ENCODE data around the gene FNDC3B.

The FNDC3B gene

DNA sequence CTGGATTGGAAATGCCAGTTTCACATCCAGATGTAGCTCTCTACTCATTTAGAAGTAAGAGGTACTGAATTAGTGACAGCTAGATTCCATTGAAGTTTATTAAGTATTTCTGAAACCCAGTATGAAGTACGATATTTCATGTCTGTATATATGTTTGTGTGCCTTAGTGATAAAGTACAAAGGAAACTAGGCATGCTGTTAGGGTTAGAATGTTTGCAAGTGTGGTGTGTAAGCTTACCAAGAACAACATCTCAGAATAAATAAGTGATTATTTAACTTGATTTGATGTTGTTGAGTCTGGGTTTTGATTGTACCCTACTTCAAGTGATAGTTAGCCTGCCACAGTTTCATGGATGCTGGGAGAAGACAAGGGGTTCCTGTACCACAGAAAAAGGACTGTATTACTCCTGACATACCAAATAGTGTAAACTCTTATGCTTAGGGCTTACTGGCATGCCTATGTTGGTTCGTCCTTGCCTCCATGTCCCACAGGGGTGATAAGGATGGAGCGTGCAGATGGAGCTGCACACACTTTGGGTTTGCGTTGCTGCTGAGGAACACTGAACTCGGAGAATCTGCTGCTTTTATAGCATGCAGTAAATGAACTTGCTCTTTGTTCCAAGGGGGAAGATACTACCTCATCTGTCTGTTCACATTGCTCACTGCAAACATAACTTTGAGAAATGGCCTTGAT lies 43.6 kb downstream of the FNDC3B start:
- WGBS (ENCODE audit: insufficient coverage), result 100% methylated on average over 5 of the region's 5 CpGs
- peaks cover 0 to 21% (median 10%) of the 10 kb centered on the region in 4 experiments for H3K4me1 ChIP-seq (ENCODE audit: control extremely low read depth in 1 of 4, control insufficient read depth in 4 of 4, insufficient read depth in 4 of 4, low read length in 3 of 4)
- no peak for DNase-seq
- H3K27me3 ChIP-seq (replicated peaks in 2 of 5; ENCODE audit: control insufficient read depth in 4 of 5, insufficient read depth in 5 of 5, low read length in 4 of 5), result no peaks in the 10 kb centered on the region
- H3K4me3 ChIP-seq (ENCODE audit: control insufficient read depth in 1 of 7, extremely low read depth in 1 of 7, insufficient read depth in 4 of 7, low read depth in 2 of 7, low read length in 6 of 7), result no peak overlapping the region
- H3K36me3 ChIP-seq (ENCODE audit: control insufficient read depth in 4 of 4, insufficient read depth in 4 of 4, low read length in 3 of 4), result peaks cover 2 to 29% (median 4%) of the 10 kb centered on the region in 4 experiments
- ChIA-PET CTCF (interaction anchor here (1.8 kb wide), 1 partner anchor 18 kb away, joined by 4 read pairs; no protein-coding TSS in a partner anchor), POLR2A (interaction anchor here (0.6 to 0.7 kb wide), 2 partner anchors 169 to 1240 kb away, joined by 3 read pairs; no protein-coding TSS in a partner anchor)
- no peaks in the 10 kb centered on the region for H3K9me3 ChIP-seq (ENCODE audit: control extremely low read depth in 1 of 5, control insufficient read depth in 4 of 5, insufficient read depth in 2 of 5, low read depth in 1 of 5, low read length in 4 of 5)
- no peak overlapping the region for H3K27ac ChIP-seq (ENCODE audit: insufficient read depth in 1 of 2, low read depth in 1 of 2, low read length in 2 of 2, poor library complexity in 1 of 2, severe bottlenecking in 2 of 2)

DNA sequence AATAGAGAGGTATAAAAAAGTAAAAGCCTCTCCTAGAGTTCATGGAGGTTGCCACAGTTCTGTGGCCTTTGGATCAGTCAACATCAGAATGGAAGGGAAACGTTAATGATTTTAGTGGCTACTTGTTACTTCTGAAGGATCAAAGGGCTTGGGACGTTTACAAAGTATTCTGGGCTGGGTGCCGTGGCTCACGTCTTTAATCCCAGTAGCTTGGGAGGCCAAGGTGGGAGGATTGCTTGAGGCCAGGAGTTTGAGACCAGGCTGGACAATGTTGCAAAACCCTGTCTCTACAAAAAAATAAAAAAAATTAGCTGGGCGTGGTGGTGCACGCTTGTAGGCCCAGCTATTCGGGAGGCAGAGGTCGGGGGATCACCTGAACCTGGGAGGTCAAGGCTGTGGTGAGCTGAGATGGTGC lies 44.6 kb downstream of the FNDC3B start:
- Histone ChIP-seq H3K36me3 (ENCODE audit: control insufficient read depth in 4 of 4, insufficient read depth in 4 of 4, low read length in 3 of 4) (peaks cover 2 to 21% (median 4%) of the 10 kb centered on the region in 4 experiments), H3K27ac (ENCODE audit: insufficient read depth in 1 of 2, low read depth in 1 of 2, low read length in 2 of 2, poor library complexity in 1 of 2, severe bottlenecking in 2 of 2) (no peak overlapping the region), H3K9me3 (ENCODE audit: control extremely low read depth in 1 of 5, control insufficient read depth in 4 of 5, insufficient read depth in 2 of 5, low read depth in 1 of 5, low read length in 4 of 5) (no peaks in the 10 kb centered on the region), H3K27me3 (replicated peaks in 2 of 5; ENCODE audit: control insufficient read depth in 4 of 5, insufficient read depth in 5 of 5, low read length in 4 of 5) (no peaks in the 10 kb centered on the region), H3K4me1 (ENCODE audit: control extremely low read depth in 1 of 4, control insufficient read depth in 4 of 4, insufficient read depth in 4 of 4, low read length in 3 of 4) (peaks cover 0 to 20% (median 14%) of the 10 kb centered on the region in 4 experiments), H3K4me3 (ENCODE audit: control insufficient read depth in 1 of 7, extremely low read depth in 1 of 7, insufficient read depth in 4 of 7, low read depth in 2 of 7, low read length in 6 of 7) (no peak overlapping the region)
- ChIA-PET POLR2A (interaction anchor here (0.7 kb wide), 1 partner anchor 1241 kb away, joined by 3 read pairs; no protein-coding TSS in a partner anchor), CTCF (no interaction called here)
- WGBS (ENCODE audit: insufficient coverage), result 98% methylated on average over 8 of the region's 8 CpGs
- DNase-seq, result no peak

DNA sequence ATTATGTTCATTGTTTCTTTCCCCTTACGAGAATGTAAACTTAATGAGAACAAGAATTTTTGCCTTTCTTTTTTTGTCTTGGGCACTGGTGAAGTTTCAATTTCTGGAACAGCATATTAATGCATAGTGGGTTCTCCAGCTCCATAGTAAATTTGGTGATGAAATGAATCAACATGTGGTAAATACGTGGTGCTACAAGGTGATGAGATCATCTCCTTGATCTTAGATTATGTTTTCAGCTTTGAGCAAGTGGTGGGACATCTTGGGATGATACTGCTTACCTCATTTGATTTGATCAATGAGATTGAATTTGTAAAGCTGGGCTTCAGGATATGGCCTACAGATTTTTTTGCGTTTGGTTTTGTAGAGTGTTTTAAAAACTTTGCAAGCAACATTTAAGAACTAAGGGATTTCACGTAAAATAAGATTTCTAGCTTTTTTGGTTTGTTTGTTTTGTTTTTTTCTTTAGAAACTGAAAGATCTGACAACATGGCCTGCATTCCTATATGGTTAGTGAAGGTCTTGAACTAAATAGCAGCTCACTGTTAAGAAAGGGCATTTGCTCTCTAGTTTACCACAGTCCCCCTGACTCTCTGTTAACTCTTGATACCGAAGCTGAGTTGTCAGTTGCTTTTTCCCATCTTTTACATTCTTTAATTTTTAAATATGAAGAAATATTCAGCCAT lies 45.6 kb downstream of the FNDC3B start:
- no peak for DNase-seq
- 100% methylated on average over 3 of the region's 5 CpGs for WGBS (ENCODE audit: insufficient coverage)
- H3K36me3 ChIP-seq (ENCODE audit: control insufficient read depth in 4 of 4, insufficient read depth in 4 of 4, low read length in 3 of 4), result peaks cover 2 to 20% (median 4%) of the 10 kb centered on the region in 4 experiments
- no peak overlapping the region for H3K4me3 ChIP-seq (ENCODE audit: control insufficient read depth in 1 of 7, extremely low read depth in 1 of 7, insufficient read depth in 4 of 7, low read depth in 2 of 7, low read length in 6 of 7)
- H3K27ac ChIP-seq (ENCODE audit: insufficient read depth in 1 of 2, low read depth in 1 of 2, low read length in 2 of 2, poor library complexity in 1 of 2, severe bottlenecking in 2 of 2), result no peak overlapping the region
- H3K9me3 ChIP-seq (ENCODE audit: control extremely low read depth in 1 of 5, control insufficient read depth in 4 of 5, insufficient read depth in 2 of 5, low read depth in 1 of 5, low read length in 4 of 5), result no peaks in the 10 kb centered on the region
- POLR2A ChIA-PET, result no interaction called here
- H3K4me1 ChIP-seq (ENCODE audit: control extremely low read depth in 1 of 4, control insufficient read depth in 4 of 4, insufficient read depth in 4 of 4, low read length in 3 of 4), result peaks cover 0 to 16% (median 9%) of the 10 kb centered on the region in 4 experiments
- CTCF ChIA-PET, result interaction anchor here (0.7 to 1.1 kb wide), 2 partner anchors 11 to 44 kb away, joined by 3 to 4 read pairs; no protein-coding TSS in a partner anchor
- H3K27me3 ChIP-seq (replicated peaks in 2 of 5; ENCODE audit: control insufficient read depth in 4 of 5, insufficient read depth in 5 of 5, low read length in 4 of 5), result no peaks in the 10 kb centered on the region

DNA sequence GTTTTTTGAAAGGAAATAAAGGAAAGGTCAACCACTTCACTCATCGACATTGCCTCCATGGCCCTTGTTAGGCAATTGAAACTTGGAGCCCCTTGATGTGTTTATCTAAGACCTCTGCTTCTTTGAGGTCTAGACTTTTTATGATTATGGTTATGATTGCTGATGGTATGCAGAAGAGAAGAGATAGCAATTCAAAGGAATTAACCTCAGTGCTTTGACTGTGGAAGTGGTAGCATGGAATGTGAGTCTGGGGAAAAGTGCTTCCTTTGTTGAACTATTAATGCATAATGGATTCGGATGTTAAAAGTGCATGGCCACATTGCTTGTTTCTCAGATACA lies 46.1 kb downstream of the FNDC3B start:
- H3K9me3 ChIP-seq (ENCODE audit: control extremely low read depth in 1 of 5, control insufficient read depth in 4 of 5, insufficient read depth in 2 of 5, low read depth in 1 of 5, low read length in 4 of 5), result no peaks in the 10 kb centered on the region
- ChIA-PET POLR2A (no interaction called here), CTCF (interaction anchor here (1.1 kb wide), 1 partner anchor 44 kb away, joined by 3 read pairs; no protein-coding TSS in a partner anchor)
- H3K27me3 ChIP-seq (replicated peaks in 2 of 5; ENCODE audit: control insufficient read depth in 4 of 5, insufficient read depth in 5 of 5, low read length in 4 of 5), result no peaks in the 10 kb centered on the region
- peaks cover 0 to 16% (median 8%) of the 10 kb centered on the region in 4 experiments for H3K4me1 ChIP-seq (ENCODE audit: control extremely low read depth in 1 of 4, control insufficient read depth in 4 of 4, insufficient read depth in 4 of 4, low read length in 3 of 4)
- H3K36me3 ChIP-seq (ENCODE audit: control insufficient read depth in 4 of 4, insufficient read depth in 4 of 4, low read length in 3 of 4), result peaks cover 2 to 24% (median 4%) of the 10 kb centered on the region in 4 experiments
- no peak overlapping the region for H3K27ac ChIP-seq (ENCODE audit: insufficient read depth in 1 of 2, low read depth in 1 of 2, low read length in 2 of 2, poor library complexity in 1 of 2, severe bottlenecking in 2 of 2)
- no peak overlapping the region for H3K4me3 ChIP-seq (ENCODE audit: control insufficient read depth in 1 of 7, extremely low read depth in 1 of 7, insufficient read depth in 4 of 7, low read depth in 2 of 7, low read length in 6 of 7)
- DNase-seq, result no peak
- 100% methylated on average over 1 of the region's 2 CpGs for WGBS (ENCODE audit: insufficient coverage)

DNA sequence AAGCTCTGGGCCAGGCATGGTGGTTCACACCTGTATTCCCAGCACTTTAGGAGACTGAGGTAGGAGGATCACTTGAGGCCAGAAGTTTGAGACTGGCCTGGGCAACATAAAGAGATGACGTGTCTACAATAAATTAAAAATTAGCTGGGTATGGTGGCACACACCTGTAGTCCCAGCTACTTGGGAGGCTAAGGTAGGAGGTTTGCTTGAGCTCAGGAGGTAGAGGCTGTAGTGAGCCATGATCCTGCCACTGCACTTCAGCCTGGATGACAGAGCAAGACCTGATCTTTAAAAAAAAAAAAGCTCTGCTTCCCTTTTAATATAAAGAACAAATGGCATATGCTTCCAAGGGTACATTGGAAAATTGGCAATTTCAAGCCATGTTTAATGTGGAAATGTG lies 46.7 kb downstream of the FNDC3B start:
- no peak for DNase-seq
- ChIA-PET CTCF (interaction anchor here (1.1 kb wide), 1 partner anchor 45 kb away, joined by 3 read pairs; no protein-coding TSS in a partner anchor), POLR2A (no interaction called here)
- 100% methylated on average over 1 of the region's 1 CpG for WGBS (ENCODE audit: insufficient coverage)
- Histone ChIP-seq H3K4me3 (ENCODE audit: control insufficient read depth in 1 of 7, extremely low read depth in 1 of 7, insufficient read depth in 4 of 7, low read depth in 2 of 7, low read length in 6 of 7) (no peak overlapping the region), H3K9me3 (ENCODE audit: control extremely low read depth in 1 of 5, control insufficient read depth in 4 of 5, insufficient read depth in 2 of 5, low read depth in 1 of 5, low read length in 4 of 5) (no peaks in the 10 kb centered on the region), H3K4me1 (ENCODE audit: control extremely low read depth in 1 of 4, control insufficient read depth in 4 of 4, insufficient read depth in 4 of 4, low read length in 3 of 4) (peaks cover 0 to 16% (median 8%) of the 10 kb centered on the region in 4 experiments), H3K36me3 (ENCODE audit: control insufficient read depth in 4 of 4, insufficient read depth in 4 of 4, low read length in 3 of 4) (peaks cover 2 to 22% (median 4%) of the 10 kb centered on the region in 4 experiments), H3K27ac (ENCODE audit: insufficient read depth in 1 of 2, low read depth in 1 of 2, low read length in 2 of 2, poor library complexity in 1 of 2, severe bottlenecking in 2 of 2) (no peak overlapping the region), H3K27me3 (replicated peaks in 2 of 5; ENCODE audit: control insufficient read depth in 4 of 5, insufficient read depth in 5 of 5, low read length in 4 of 5) (no peaks in the 10 kb centered on the region)

DNA sequence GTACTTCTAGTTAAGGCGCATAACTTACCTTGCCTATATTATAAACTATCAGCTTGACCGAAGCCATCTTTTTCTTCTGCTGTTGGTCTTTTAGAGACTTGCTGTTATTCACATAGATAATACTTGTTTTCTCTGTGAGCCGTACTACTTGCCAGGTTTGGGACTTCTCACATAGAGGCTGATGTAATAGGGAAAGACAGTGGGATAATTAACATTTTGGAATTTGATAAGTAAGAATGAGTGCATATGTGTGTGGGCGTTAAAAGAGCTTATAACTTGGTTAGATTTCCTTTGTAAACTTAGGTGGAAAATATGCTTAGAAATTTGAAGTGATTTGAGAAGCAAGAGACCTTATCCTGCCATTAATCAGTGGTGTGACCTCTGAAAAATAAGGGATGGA lies 47.8 kb downstream of the FNDC3B start:
- no peak overlapping the region for H3K27ac ChIP-seq (ENCODE audit: insufficient read depth in 1 of 2, low read depth in 1 of 2, low read length in 2 of 2, poor library complexity in 1 of 2, severe bottlenecking in 2 of 2)
- H3K27me3 ChIP-seq (replicated peaks in 2 of 5; ENCODE audit: control insufficient read depth in 4 of 5, insufficient read depth in 5 of 5, low read length in 4 of 5), result no peaks in the 10 kb centered on the region
- no peaks in the 10 kb centered on the region for H3K9me3 ChIP-seq (ENCODE audit: control extremely low read depth in 1 of 5, control insufficient read depth in 4 of 5, insufficient read depth in 2 of 5, low read depth in 1 of 5, low read length in 4 of 5)
- no peak overlapping the region for H3K4me3 ChIP-seq (ENCODE audit: control insufficient read depth in 1 of 7, extremely low read depth in 1 of 7, insufficient read depth in 4 of 7, low read depth in 2 of 7, low read length in 6 of 7)
- H3K36me3 ChIP-seq (ENCODE audit: control insufficient read depth in 4 of 4, insufficient read depth in 4 of 4, low read length in 3 of 4), result peaks cover 2 to 25% (median 4%) of the 10 kb centered on the region in 4 experiments
- DNase-seq, result no peak
- H3K4me1 ChIP-seq (ENCODE audit: control extremely low read depth in 1 of 4, control insufficient read depth in 4 of 4, insufficient read depth in 4 of 4, low read length in 3 of 4), result peaks cover 0 to 16% (median 8%) of the 10 kb centered on the region in 4 experiments
- WGBS (ENCODE audit: insufficient coverage), result 100% methylated on average over 2 of the region's 4 CpGs
- POLR2A ChIA-PET, result no interaction called here
- CTCF ChIA-PET, result interaction anchor here (1.4 kb wide), 1 partner anchor 9 kb away, joined by 6 read pairs; no protein-coding TSS in a partner anchor
